DOHH2 (cell line): ENCODE data around the gene ELF1.

Experiments used
- EZH2phosphoT487 ChIP-seq: fragments of 200-600 bp; sonication (generic); IDR thresholded peaks from 2 replicates; pipeline ENCODE4 v1.6.1; 2017; ENCODE audit warnings: borderline replicate concordance, mild to moderate bottlenecking, antibody characterized with exemption, low read length, moderate library complexity, mixed read lengths
- TF ChIP-seq, protein P1 (sequence below): fragments of 200-600 bp; sonication (generic); IDR thresholded peaks from one replicate; pipeline ENCODE4 v1.5.1; 2014; ENCODE audit warnings: antibody characterized with exemption, mild to moderate bottlenecking, low read depth, low read length; ENCODE audit not compliant: poor library complexity, severe bottlenecking

DNA sequence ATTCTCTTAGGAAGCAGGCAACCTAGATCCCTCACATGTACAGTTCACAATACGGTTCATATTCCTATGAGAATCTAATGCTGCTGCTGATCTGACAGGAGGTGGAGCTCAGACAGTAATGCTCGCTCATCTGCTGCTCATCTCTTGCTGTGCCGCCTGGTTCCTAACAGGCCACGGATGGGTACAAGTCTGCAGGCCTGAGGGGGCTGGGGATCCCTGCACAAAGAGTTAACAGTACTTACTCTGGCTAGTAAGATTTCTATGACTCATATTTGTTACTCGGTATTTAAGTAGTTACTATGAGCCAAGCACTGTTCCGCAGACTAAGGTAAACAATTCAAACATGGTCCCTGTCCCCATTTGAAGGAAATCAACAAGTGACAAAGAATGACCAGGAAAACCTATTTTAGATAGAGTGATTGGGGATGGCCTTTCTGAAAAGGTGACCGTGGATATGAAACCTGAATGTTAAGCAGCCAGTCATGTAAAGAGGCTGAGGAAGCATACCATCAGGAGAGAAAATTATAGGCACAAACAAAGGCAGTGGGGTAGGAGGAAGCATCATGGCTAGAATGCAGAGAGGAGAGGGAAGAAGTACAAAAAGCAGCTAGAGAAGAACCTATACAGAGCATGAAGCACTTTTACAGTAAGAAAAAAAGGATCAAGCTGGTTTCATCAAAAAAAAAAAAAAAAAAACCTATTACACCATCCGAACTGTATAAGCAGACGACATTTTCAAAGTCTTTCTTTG is 21.6 kb upstream of the ELF1 start:
- TF ChIP-seq, protein P1, sequence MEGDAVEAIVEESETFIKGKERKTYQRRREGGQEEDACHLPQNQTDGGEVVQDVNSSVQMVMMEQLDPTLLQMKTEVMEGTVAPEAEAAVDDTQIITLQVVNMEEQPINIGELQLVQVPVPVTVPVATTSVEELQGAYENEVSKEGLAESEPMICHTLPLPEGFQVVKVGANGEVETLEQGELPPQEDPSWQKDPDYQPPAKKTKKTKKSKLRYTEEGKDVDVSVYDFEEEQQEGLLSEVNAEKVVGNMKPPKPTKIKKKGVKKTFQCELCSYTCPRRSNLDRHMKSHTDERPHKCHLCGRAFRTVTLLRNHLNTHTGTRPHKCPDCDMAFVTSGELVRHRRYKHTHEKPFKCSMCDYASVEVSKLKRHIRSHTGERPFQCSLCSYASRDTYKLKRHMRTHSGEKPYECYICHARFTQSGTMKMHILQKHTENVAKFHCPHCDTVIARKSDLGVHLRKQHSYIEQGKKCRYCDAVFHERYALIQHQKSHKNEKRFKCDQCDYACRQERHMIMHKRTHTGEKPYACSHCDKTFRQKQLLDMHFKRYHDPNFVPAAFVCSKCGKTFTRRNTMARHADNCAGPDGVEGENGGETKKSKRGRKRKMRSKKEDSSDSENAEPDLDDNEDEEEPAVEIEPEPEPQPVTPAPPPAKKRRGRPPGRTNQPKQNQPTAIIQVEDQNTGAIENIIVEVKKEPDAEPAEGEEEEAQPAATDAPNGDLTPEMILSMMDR, result no peak
- no peak for TF ChIP-seq EZH2phosphoT487
